GM23338 (cell line): ENCODE measurements around the gene SLC44A1. TPM values are rescaled to one million over a fixed set of nuclear protein-coding genes. Genes with fewer than 3 reads are reported as not detected.

Experiments used
- ATAC-seq: fragments of 200-7000 bp; cut with Tn5 transposase; 3 replicates; pipeline ENCODE4 v1.9.1; 2020
- DNase-seq: peaks from one replicate; pipeline ENCODE4 v3.0.0-alpha.2; 2015; ENCODE audit warnings: low spot score
- H2AFZ ChIP-seq: fragments of 200-600 bp; sonication (generic); 2 replicates; pipeline ENCODE4 v1.8.0; 2016; ENCODE audit warnings: antibody characterized with exemption, mild to moderate bottlenecking, moderate library complexity
- H3F3A ChIP-seq: fragments of 200-600 bp; sonication (generic); replicated peaks from 2 replicates; pipeline ENCODE4 v1.8.0; 2017; ENCODE audit warnings: antibody characterized with exemption, mixed run types, low read depth
- H3K27ac ChIP-seq: fragments of 200-600 bp; sonication (generic); 2 replicates; pipeline ENCODE4 v1.6.1; 2016; ENCODE audit warnings: low read depth
- H3K27me3 ChIP-seq: fragments of 200-600 bp; sonication (generic); 2 replicates; pipeline ENCODE4 v1.8.0; 2016; ENCODE audit warnings: mild to moderate bottlenecking, mixed run types, moderate library complexity; ENCODE audit not compliant: insufficient read depth
- H3K36me3 ChIP-seq: fragments of 200-600 bp; sonication (generic); 2 replicates; pipeline ENCODE4 v1.8.0; 2016; ENCODE audit warnings: mild to moderate bottlenecking; ENCODE audit not compliant: insufficient read depth
- H3K4me1 ChIP-seq: fragments of 200-600 bp; sonication (generic); 2 replicates; pipeline ENCODE4 v1.8.0; 2016; ENCODE audit warnings: mild to moderate bottlenecking, moderate library complexity; ENCODE audit not compliant: insufficient read depth
- H3K4me2 ChIP-seq: fragments of 200-600 bp; sonication (generic); 2 replicates; pipeline ENCODE4 v1.7.1; 2017; ENCODE audit warnings: mixed run types
- H3K4me3 ChIP-seq: fragments of 200-600 bp; sonication (generic); 2 replicates; pipeline ENCODE4 v1.6.1; 2016; ENCODE audit warnings: mixed run types
- H3K79me2 ChIP-seq: fragments of 200-600 bp; sonication (generic); replicated peaks from 2 replicates; pipeline ENCODE4 v1.8.0; 2017; ENCODE audit warnings: mild to moderate bottlenecking; ENCODE audit not compliant: insufficient read depth
- H3K9me2 ChIP-seq: fragments of 200-600 bp; sonication (generic); 2 replicates; pipeline ENCODE4 v1.8.0; 2017; ENCODE audit not compliant: insufficient read depth
- H4K20me1 ChIP-seq: fragments of 200-600 bp; sonication (generic); replicated peaks from 2 replicates; pipeline ENCODE4 v1.8.0; 2017; ENCODE audit warnings: mild to moderate bottlenecking; ENCODE audit not compliant: insufficient read depth
- H3K27ac Mint-ChIP-seq: 2 replicates; pipeline ENCODE4 v1.8.0; 2020; ENCODE audit warnings: inconsistent platforms, mild to moderate bottlenecking, moderate library complexity, mixed read lengths
- H3K27me3 Mint-ChIP-seq: 3 replicates; pipeline ENCODE4 v1.8.0; 2022; ENCODE audit warnings: low read depth, mild to moderate bottlenecking, moderate library complexity, mixed read lengths, inconsistent platforms; ENCODE audit not compliant: insufficient read depth, poor library complexity
- H3K36me3 Mint-ChIP-seq: 3 replicates; pipeline ENCODE4 v1.8.0; 2021; ENCODE audit warnings: low read depth, mild to moderate bottlenecking, inconsistent platforms, moderate library complexity, mixed read lengths
- H3K4me1 Mint-ChIP-seq: 3 replicates; pipeline ENCODE4 v1.8.0; 2020; ENCODE audit warnings: mild to moderate bottlenecking, inconsistent platforms, mixed read lengths
- H3K4me3 Mint-ChIP-seq: 3 replicates; pipeline ENCODE4 v1.8.0; 2021; ENCODE audit warnings: moderate library complexity, mild to moderate bottlenecking, inconsistent platforms, mixed read lengths
- H3K9me3 Mint-ChIP-seq: 3 replicates; pipeline ENCODE4 v1.8.0; 2020; ENCODE audit warnings: moderate library complexity, mild to moderate bottlenecking, inconsistent platforms, mixed read lengths
- CTCF ChIP-seq, 2 experiments: fragments of 200-600 bp in 1 of 2; sonication (generic) in 1 of 2; conservative IDR thresholded peaks; 2 replicates each; pipeline versions ENCODE4 v1.5.1 to v1.6.1; 2016 to 2017; ENCODE audit warnings: antibody characterized with exemption in 2 of 2, low read depth in 2 of 2, mild to moderate bottlenecking in 2 of 2, moderate library complexity in 1 of 2
- ETS1 ChIP-seq: IDR thresholded peaks from 2 replicates; pipeline ENCODE4 v1.6.1; 2016; ENCODE audit warnings: antibody characterized with exemption
- EZH2 ChIP-seq: fragments of 200-600 bp; sonication (generic); IDR thresholded peaks from one replicate; pipeline ENCODE4 v1.8.0; 2017; ENCODE audit warnings: antibody characterized with exemption, mild to moderate bottlenecking, low read depth; ENCODE audit not compliant: unreplicated experiment
- JUNB ChIP-seq: IDR thresholded peaks from one replicate; pipeline ENCODE4 v1.6.1; 2016; ENCODE audit warnings: antibody characterized with exemption; ENCODE audit not compliant: unreplicated experiment
- NANOG ChIP-seq: IDR thresholded peaks from 2 replicates; pipeline ENCODE4 v1.6.1; 2016; ENCODE audit warnings: antibody characterized with exemption, borderline replicate concordance
- POLR2AphosphoS5 ChIP-seq: IDR thresholded peaks from 2 replicates; pipeline ENCODE4 v1.6.1; 2016; ENCODE audit warnings: antibody characterized with exemption, low read depth
- STAT1 ChIP-seq: IDR thresholded peaks from one replicate; pipeline ENCODE4 v1.6.1; 2016; ENCODE audit warnings: antibody characterized with exemption; ENCODE audit not compliant: unreplicated experiment
- ZNF114 ChIP-seq: fragments of 250-450 bp; sonication (Bioruptor Pico); IDR thresholded peaks from 2 replicates; pipeline ENCODE4 v1.5.0; 2020; ENCODE audit warnings: mild to moderate bottlenecking, moderate library complexity
- ZNF331 ChIP-seq: fragments of 250-450 bp; sonication (Bioruptor Pico); IDR thresholded peaks from 2 replicates; pipeline ENCODE4 v1.5.0; 2020; ENCODE audit warnings: low read depth, mild to moderate bottlenecking, moderate library complexity
- ZNF462 ChIP-seq: fragments of 250-450 bp; sonication (Bioruptor Pico); IDR thresholded peaks from 2 replicates; pipeline ENCODE4 v1.5.0; 2020; ENCODE audit warnings: mild to moderate bottlenecking, moderate library complexity
- polyA plus RNA-seq: library from polyadenylated mRNA; unstranded; fragments of >200 nt; fragmentation: Nextera tagmentation; extraction: Ambion mirVana; gene quantifications from 2 replicates; pipeline ENCODE4 v1.2.1, GENCODE V29; 2016
- total RNA-seq: library from RNA; depleted of rRNA; stranded (reverse); fragments of >200 nt; shearing (Covaris generic); gene quantifications from 2 replicates; pipeline ENCODE4 v1.2.3, GENCODE V29; 2014

SLC44A1 gene
- total and polyA plus RNA-seq, 2 experiments from 2014 or later = 14.9 to 75.0 TPM

GRCh38 chr9:105226055-105226454 lies 18.4 kb upstream of the SLC44A1 start:
- no peak overlapping the region for H3K27ac ChIP-seq
- H3K4me1 Mint-ChIP-seq = peaks cover 2% of the 10 kb centered on the region; the same call in 1 of the 3 replicates
- no peak for DNase-seq
- H3K79me2 ChIP-seq = no peaks in the 10 kb centered on the region
- no peaks in the 10 kb centered on the region for H3F3A ChIP-seq
- H3K36me3 Mint-ChIP-seq = peaks cover 35% of the 10 kb centered on the region
- TF ChIP-seq ZNF331 (CRISPR knock-in tag) = no peak
- TF ChIP-seq ZNF462 (CRISPR knock-in tag) = no peak
- TF ChIP-seq POLR2AphosphoS5 = no peak
- no peak for TF ChIP-seq ZNF114 (CRISPR knock-in tag)
- TF ChIP-seq NANOG = no peak
- no peak for TF ChIP-seq STAT1
- TF ChIP-seq EZH2 = no peak
- TF ChIP-seq ETS1 = no peak
- no peak for TF ChIP-seq JUNB
- no peak for TF ChIP-seq CTCF (conservative IDR thresholded peaks at IDR 0.05; ENCODE audit: low read depth in 2 of 2)
- no peak overlapping the region for H3K4me3 ChIP-seq
- no peaks in the 10 kb centered on the region for H3K27me3 ChIP-seq
- H2AFZ ChIP-seq = no peak overlapping the region
- no peak overlapping the region for H3K27ac Mint-ChIP-seq
- H3K36me3 ChIP-seq = peaks cover 5% of the 10 kb centered on the region; the same call in 1 of the 2 replicates
- H3K9me3 Mint-ChIP-seq = peaks cover 28% of the 10 kb centered on the region
- no peak overlapping the region for H3K4me3 Mint-ChIP-seq
- ATAC-seq = no peak
- no peaks in the 10 kb centered on the region for H3K9me2 ChIP-seq
- no peak overlapping the region for H3K4me2 ChIP-seq
- no peaks in the 10 kb centered on the region for H4K20me1 ChIP-seq
- H3K4me1 ChIP-seq = no peaks in the 10 kb centered on the region
- no peaks in the 10 kb centered on the region for H3K27me3 Mint-ChIP-seq
